NOMO-1 treated with DMSO at 0.1 percent for 48 hours (cell line): ENCODE data around the gene KCNK17.

Source experiments
- DNase-seq: peaks from one replicate; lab custom pipeline; 2025; ENCODE audit not compliant: unreplicated experiment; lab: John Stamatoyannopoulos, UW

Gene KCNK17

GRCh38 chr6:39269961-39270360, 44.3 kb downstream of the KCNK17 start:
- no peak for DNase-seq

DNA sequence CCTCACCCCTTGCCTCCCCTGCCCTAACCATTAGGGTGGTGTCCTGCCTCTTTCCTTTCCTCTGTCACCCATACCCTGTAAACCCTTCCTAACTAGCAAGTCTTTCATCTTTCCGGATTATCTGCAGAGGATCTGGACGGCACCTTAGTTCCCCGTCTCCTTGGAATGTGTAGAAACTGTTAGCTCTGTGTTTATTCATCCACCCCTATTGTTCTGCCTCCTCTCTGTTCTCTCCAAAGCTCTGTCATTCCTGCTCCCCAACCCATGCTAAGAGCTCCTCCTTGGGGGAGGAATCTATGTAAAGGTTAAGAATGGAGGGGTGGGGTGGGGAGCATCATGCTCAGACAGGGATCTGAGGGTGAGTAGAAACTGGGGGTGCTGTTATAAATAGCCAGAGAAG, 45.5 kb downstream of the KCNK17 start:
- DNase-seq = no peak

GRCh38 chr6:39268171-39268570, 46.0 kb downstream of the KCNK17 start:
- no peak for DNase-seq

DNA sequence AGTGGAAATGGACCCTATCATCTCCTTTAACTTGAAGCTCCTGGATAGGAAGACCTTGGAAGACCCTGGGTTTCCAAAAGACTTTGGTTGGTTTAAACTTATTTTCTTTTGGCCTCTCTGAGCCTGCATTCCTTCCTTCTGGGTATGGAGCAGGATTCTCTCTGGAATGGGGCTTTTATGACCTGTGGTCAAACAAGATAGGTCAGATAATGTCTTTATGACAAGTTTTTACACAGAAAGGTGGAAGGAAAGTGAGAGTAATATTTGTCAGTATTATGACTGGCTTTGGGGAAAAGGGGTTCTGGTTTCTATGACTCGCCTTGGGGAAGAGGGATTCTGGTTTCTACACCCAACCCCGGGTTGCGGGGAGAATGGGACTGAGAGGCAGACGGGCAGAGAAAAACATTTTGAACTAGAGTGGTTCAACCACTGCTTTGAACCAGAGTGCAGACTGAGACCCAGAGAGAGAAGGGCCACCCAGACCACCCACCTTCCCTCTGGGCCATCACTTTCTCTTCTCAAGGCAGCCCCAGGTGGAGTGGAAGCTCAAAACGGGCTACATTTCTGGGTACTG, 47.4 kb downstream of the KCNK17 start:
- no peak for DNase-seq

DNA sequence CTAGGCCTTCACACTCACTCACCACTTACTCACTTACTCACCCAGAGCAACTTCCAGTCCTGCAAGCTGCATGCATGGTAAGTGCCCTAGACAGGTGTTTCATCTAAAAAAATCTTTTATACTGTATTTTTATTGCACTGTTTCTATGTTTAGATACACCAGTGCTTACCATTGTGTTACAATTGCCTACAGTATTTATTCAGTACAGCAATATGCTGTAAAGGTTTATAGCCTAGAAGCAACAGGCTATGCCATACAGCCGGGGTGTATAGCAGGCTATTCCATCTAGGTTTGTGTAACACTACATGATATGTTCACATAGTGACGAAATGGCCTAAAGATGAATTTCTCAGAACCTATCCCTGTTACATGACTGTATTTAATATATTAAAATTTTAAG, 47.8 kb downstream of the KCNK17 start:
- no peak for DNase-seq

DNA sequence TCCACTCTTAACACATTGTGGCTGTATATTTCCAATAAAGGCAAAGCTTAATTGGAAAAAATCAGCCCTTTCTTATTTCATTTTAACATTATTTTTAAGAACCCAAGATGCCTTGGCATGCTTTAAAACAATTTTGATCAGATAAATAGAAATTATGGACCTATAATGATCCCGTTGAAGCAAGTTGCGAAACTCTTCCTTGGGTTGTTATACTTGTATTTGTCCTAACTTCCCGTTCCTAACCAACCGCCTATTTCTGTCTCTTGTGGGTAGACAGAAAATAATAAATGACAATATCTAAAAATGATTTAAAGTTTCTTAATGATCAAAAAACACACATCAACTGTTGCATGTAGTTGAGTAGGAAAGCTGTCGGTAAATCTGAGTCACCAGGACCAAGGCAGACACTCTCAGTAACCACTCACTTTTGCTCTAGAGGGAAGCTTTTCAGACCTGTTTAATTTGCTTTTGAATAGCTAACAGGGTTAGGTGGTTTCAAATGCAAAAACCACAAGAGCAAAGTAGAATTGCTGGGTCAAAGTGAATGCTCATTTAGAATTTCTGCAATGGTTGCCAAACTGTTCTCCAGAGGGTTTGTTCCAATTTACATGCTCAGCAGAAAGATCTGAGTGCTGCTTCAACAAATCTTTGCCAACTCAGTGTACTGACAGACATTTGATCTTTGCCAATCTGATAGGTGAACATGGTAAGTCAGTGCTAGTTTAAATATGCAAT, 50.7 kb downstream of the KCNK17 start:
- peak; percentile 98 for DNase-seq

DNA sequence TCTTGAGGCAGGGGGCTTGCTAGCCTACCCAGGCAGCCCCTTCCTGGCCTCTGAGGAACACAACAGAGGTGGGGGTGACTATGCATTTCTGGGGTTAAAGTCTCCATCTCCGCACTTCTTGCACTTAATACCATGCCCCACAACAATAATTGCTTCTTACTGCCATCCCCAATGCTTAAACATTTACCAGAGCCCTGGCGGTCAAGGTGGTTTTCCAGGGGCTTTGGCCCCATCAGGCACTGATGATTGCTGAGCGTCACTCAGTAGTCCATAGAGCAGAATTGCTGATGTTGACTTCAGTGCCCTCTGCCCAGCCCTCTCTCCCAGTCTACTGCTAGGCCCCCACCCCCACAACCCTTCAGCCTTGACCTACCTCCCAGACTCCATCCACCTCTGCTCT, 52.5 kb downstream of the KCNK17 start:
- no peak for DNase-seq

DNA sequence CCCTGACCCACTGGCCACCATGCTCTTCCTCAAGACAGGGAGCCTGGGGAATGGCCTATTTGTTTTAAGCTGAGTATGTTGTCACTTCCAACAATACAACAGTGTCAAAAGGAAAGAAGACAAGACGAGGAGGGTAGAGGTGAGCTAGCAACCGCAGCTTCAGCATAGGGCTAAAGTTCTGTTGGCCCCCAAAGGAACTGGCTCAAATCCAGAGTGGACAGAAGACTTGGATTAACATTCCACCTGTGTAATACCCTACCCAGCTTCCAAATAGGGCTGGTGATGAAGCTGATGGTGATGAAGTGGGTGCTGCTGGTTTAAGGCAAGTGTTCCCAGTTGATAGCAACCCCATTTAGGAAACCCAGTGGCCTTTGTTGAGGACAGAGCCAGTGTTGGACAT, 53.3 kb downstream of the KCNK17 start:
- no peak for DNase-seq

GRCh38 chr6:39260456-39260855, 53.8 kb downstream of the KCNK17 start:
- no peak for DNase-seq

DNA sequence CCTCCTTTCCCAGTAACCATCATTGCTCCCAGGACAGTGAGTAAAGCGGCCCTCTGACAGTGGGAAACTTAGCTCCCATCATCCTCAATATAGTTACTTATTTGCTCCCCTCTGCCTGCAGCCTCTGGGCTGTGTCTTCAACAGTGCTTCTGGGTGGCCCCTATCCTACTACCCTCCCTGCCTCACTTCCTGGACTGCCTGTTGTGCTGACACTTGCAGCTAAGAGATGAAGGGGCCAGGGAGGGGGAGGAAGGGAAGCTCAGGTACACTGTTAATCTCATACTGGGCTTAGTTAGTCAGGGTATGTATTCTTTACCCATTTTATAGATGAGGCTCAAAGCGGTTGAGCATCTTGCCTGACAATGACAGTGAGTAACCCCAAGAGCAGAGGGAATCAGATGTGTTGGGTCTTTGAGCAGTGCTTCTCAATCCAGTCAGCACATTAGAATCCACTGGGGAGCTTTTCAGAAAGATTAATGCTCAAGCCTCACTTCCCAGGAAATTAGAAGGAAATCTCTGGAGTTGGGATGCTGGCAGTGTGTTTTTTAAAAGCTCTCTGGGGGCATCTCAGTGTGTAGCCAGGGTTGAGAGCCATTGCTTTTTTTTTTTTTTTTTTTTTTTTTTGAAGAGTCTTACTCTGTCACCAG, 57.8 kb downstream of the KCNK17 start:
- no peak for DNase-seq

DNA sequence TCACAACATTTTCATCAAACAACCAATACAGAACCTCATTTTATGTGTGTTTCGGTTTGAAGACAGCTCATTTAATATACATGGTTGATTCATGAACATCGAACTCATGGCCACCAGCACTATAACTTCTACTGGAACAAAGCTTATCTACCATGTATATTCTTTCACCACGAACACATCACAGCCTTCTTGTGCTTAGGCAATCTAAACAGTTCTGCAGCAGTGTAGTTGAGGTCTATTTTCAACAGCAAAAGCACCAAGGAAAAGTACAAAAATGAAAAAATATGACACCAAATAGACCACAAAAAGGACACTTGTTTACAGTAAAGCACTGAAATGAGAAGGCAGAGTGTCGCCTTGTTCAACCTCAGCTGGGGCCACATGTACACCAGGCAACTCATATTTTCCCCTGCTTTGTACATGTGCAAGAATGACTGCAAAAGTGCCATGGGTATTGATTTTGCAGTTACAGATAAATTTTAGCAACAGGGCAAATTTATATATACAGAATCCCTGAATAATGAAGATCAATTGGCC, 59.2 kb downstream of the KCNK17 start:
- no peak for DNase-seq

DNA sequence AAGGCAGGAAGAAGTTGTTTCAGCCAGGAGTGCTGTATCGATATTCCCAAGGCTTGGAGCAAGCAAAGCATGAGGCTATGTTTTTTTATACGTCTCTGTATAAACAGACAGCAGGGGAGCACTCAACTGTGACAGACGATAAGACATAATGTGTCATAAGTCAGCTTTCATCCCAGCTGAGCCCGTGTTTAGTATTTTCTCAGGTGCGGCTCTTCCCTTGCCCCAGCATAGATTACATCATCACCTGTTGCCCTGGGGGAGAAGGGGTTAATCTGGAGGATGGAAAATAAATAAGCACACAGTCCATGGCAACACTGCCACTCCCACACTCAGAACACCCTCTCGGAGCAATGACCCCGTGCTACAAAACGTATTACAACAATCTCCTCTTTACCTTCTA, 62.8 kb downstream of the KCNK17 start:
- no peak for DNase-seq

DNA sequence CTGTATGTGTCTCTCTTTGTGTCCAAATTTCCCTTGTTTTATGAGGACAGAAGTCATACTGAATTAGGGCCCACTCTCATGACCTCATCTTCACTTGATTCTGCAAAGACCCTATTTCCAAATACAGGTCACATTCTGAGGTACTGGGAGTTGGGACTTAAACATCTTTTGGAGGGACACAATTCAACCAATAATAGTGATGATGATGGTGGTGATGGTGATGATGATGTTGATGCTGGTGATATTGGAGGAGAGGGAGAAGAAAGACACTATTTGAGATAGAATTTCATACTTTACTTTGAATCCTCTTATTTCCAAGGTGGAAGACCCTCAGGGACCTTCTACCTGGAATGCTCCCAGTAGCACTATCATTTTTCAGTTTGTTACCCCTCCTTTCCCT, 63.7 kb downstream of the KCNK17 start:
- no peak for DNase-seq

- DNase-seq = no peak
These were observed 64.9 kb downstream of the KCNK17 start for GRCh38 chr6:39249278-39249677.
